ENCODE data around the gene MERTK.
"Not testable (repeated sequence)": the region's sequence is repeated elsewhere in the genome, so short reads cannot be mapped to it uniquely, and the experiment has no call there.

MERTK gene

DNA sequence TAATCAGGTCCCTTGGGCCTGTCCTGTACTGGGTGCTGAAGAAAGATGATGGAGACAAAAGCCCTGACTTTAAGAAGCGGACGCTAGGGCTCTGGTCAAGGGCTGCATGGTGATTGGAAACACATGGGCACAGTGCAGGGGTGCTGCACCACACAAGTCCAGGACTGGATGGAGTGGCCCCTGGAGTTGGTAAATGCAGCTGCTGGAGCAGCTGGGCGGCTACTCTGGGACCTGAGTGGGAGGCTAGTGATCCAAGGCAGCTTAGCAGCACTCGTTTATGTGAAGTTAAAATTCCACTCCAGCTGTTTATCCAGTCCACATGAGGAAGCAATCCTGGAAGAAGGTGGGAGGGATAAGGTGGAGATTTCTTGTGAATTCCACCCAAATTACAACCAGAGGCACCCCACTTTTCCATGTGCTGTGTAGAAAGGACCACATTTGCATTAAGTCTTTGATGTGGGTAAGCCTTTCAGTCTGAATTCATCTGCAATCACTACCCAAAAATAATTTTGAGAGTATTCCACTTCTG lies 24.9 kb downstream of the MERTK start:
- Histone ChIP-seq H3K4me3 (ENCODE audit: low read depth in 1 of 5, low read length in 5 of 5) (no peak overlapping the region), H3K27me3 (ENCODE audit: control insufficient read depth in 5 of 5, insufficient read depth in 4 of 5, low read length in 5 of 5) (no peaks in the 10 kb centered on the region), H3K27ac (ENCODE audit: low read depth, low read length) (no peak overlapping the region), H3K36me3 (ENCODE audit: control insufficient read depth in 5 of 5, insufficient read depth in 5 of 5, low read length in 5 of 5) (peaks cover 0 to 4% (median 0%) of the 10 kb centered on the region in 5 donors), H3K4me1 (ENCODE audit: control insufficient read depth in 5 of 5, insufficient read depth in 5 of 5, low read length in 5 of 5) (peaks cover 3 to 21% (median 14%) of the 10 kb centered on the region in 5 donors), H3K9me3 (ENCODE audit: control insufficient read depth in 5 of 5, low read length in 5 of 5) (no peaks in the 10 kb centered on the region), H3K9ac (ENCODE audit: low read length in 5 of 5) (no peak overlapping the region)

DNA sequence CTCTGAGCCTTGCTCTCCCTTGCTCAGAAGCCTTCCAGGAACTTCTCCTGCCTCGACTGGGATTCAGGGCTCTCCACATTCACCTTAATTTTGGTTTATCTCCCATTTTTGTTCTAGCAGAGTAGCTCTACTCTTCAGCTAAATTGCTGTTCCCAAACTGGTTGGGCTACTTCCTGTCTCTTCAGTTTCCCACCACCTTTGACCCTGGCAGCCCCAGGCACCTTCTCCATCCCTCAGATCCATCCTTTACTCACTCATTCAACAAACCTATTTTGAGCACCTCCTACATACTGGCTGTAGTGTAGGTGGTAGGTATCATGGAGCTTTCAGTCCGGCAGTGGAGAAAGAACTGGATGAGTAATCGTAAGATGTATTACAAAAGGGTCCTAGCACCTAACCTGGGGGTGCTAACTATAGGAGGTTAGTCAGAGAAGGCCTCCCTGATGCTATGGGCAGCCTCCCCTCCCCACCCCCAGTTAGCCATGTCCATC lies 26.3 kb downstream of the MERTK start:
- no peak overlapping the region for H3K4me3 ChIP-seq (ENCODE audit: low read depth in 1 of 5, low read length in 5 of 5)
- H3K9ac ChIP-seq (ENCODE audit: low read length in 5 of 5): no peak overlapping the region
- H3K36me3 ChIP-seq (ENCODE audit: control insufficient read depth in 5 of 5, insufficient read depth in 5 of 5, low read length in 5 of 5): peaks cover 0 to 4% (median 0%) of the 10 kb centered on the region in 5 donors
- H3K9me3 ChIP-seq (ENCODE audit: control insufficient read depth in 5 of 5, low read length in 5 of 5): no peaks in the 10 kb centered on the region
- no peak overlapping the region for H3K27ac ChIP-seq (ENCODE audit: low read depth, low read length)
- H3K27me3 ChIP-seq (ENCODE audit: control insufficient read depth in 5 of 5, insufficient read depth in 4 of 5, low read length in 5 of 5): no peaks in the 10 kb centered on the region
- peaks cover 3 to 15% (median 7%) of the 10 kb centered on the region in 5 donors for H3K4me1 ChIP-seq (ENCODE audit: control insufficient read depth in 5 of 5, insufficient read depth in 5 of 5, low read length in 5 of 5)

DNA sequence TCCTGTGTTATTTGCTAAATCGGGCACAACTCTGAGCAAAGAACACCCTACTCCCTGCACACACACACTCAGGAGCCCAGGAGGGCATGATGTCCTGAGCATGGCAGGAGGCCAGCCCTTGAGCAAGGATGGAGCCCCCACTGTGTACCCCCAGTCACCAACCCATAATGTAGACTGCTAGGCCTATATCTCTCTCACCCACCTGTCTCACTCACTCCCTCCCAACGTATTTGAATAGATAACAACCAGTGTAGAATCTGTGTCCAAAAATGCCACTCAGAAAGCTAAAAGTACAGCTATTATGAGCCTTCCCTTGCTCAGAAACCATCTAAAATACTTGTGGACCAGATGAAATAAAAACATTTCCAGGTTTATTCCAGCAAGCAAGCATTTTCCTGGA lies 29.3 kb downstream of the MERTK start:
- no peaks in the 10 kb centered on the region for H3K9me3 ChIP-seq (ENCODE audit: control insufficient read depth in 5 of 5, low read length in 5 of 5)
- H3K27me3 ChIP-seq (ENCODE audit: control insufficient read depth in 5 of 5, insufficient read depth in 4 of 5, low read length in 5 of 5): no peaks in the 10 kb centered on the region
- no peak overlapping the region for H3K4me3 ChIP-seq (ENCODE audit: low read depth in 1 of 5, low read length in 5 of 5)
- H3K9ac ChIP-seq (ENCODE audit: low read length in 5 of 5): no peak overlapping the region
- peaks cover 0 to 3% (median 0%) of the 10 kb centered on the region in 5 donors for H3K4me1 ChIP-seq (ENCODE audit: control insufficient read depth in 5 of 5, insufficient read depth in 5 of 5, low read length in 5 of 5)
- peaks cover 0 to 13% (median 0%) of the 10 kb centered on the region in 5 donors for H3K36me3 ChIP-seq (ENCODE audit: control insufficient read depth in 5 of 5, insufficient read depth in 5 of 5, low read length in 5 of 5)
- H3K27ac ChIP-seq (ENCODE audit: low read depth, low read length): no peak overlapping the region

DNA sequence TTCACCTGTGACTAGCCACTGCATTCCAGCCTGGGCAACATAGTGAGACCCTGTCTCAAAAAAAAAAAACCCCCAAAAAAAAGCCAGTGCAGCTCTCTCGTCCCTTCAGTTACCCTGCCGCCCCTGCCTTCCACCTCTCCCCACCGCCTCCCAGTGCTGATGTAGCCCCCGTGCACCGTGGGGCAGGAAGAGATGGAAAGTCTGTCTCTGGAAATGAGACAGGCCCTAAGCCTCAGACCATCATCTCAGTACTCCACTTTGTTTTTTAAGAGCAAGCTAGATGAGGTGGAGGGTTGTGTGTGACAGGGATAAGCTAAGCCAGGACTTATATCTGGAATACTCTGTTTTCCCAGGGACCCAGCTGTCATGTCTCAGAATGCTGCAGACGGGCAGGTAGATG lies 32.0 kb downstream of the MERTK start:
- no peaks in the 10 kb centered on the region for H3K27me3 ChIP-seq (ENCODE audit: control insufficient read depth in 5 of 5, insufficient read depth in 4 of 5, low read length in 5 of 5)
- no peak overlapping the region for H3K27ac ChIP-seq (ENCODE audit: low read depth, low read length)
- H3K36me3 ChIP-seq (ENCODE audit: control insufficient read depth in 5 of 5, insufficient read depth in 5 of 5, low read length in 5 of 5): peaks cover 0 to 9% (median 0%) of the 10 kb centered on the region in 5 donors
- H3K9ac ChIP-seq (ENCODE audit: low read length in 5 of 5): no peak overlapping the region
- H3K4me3 ChIP-seq (ENCODE audit: low read depth in 1 of 5, low read length in 5 of 5): no peak overlapping the region
- H3K9me3 ChIP-seq (ENCODE audit: control insufficient read depth in 5 of 5, low read length in 5 of 5): no peaks in the 10 kb centered on the region
- peaks cover 0 to 2% (median 0%) of the 10 kb centered on the region in 5 donors for H3K4me1 ChIP-seq (ENCODE audit: control insufficient read depth in 5 of 5, insufficient read depth in 5 of 5, low read length in 5 of 5)

DNA sequence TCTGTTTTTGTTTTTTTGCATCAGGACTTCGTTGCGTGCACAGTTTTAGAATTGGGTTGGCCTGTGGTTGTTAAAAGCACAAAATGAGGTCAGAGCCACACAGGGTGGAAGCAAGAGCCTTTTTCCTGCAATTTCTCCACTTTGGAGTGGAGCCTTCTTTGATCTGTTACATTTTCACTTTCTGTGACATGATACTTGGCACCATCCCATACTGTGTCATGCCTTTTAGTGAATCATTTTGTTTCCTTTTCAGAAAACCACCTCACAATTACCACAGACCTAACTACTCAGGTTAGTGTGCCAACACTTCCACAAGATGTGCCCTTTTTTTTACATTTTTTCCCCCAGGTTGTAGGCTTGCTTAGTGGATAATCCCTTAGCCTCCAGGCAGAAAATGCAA lies 32.5 kb downstream of the MERTK start:
- peaks cover 0 to 9% (median 0%) of the 10 kb centered on the region in 5 donors for H3K36me3 ChIP-seq (ENCODE audit: control insufficient read depth in 5 of 5, insufficient read depth in 5 of 5, low read length in 5 of 5)
- H3K4me3 ChIP-seq (ENCODE audit: low read depth in 1 of 5, low read length in 5 of 5): no peak overlapping the region
- no peak overlapping the region for H3K9ac ChIP-seq (ENCODE audit: low read length in 5 of 5)
- H3K9me3 ChIP-seq (ENCODE audit: control insufficient read depth in 5 of 5, low read length in 5 of 5): no peaks in the 10 kb centered on the region
- no peaks in the 10 kb centered on the region for H3K27me3 ChIP-seq (ENCODE audit: control insufficient read depth in 5 of 5, insufficient read depth in 4 of 5, low read length in 5 of 5)
- H3K4me1 ChIP-seq (ENCODE audit: control insufficient read depth in 5 of 5, insufficient read depth in 5 of 5, low read length in 5 of 5): peaks cover 0 to 2% (median 0%) of the 10 kb centered on the region in 5 donors
- no peak overlapping the region for H3K27ac ChIP-seq (ENCODE audit: low read depth, low read length)

DNA sequence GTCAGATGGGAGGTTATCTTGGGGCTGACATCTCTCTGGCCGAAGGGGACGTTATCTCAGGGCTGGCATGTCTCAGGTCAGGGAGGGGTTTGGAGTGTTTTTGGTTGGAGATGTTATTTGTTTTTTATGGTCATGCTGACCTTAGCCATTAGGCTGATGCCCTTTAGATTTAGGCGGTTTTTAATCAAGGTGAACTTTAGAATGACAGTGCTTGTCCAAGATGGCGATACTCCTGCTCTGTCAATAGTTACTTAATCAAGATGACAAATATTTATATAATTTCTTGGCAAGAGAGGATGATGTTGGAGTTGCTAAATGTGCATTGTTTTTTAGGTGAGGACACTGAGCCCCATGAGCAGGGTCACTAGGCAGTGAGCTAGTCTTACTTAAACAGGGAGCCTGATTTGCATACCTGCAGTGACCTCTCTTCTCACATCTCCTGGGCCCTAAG lies 34.5 kb downstream of the MERTK start:
- peaks cover 0 to 2% (median 0%) of the 10 kb centered on the region in 5 donors for H3K4me1 ChIP-seq (ENCODE audit: control insufficient read depth in 5 of 5, insufficient read depth in 5 of 5, low read length in 5 of 5)
- H3K36me3 ChIP-seq (ENCODE audit: control insufficient read depth in 5 of 5, insufficient read depth in 5 of 5, low read length in 5 of 5): peaks cover 0 to 9% (median 0%) of the 10 kb centered on the region in 5 donors
- H3K27me3 ChIP-seq (ENCODE audit: control insufficient read depth in 5 of 5, insufficient read depth in 4 of 5, low read length in 5 of 5): no peaks in the 10 kb centered on the region
- no peak overlapping the region for H3K4me3 ChIP-seq (ENCODE audit: low read depth in 1 of 5, low read length in 5 of 5)
- H3K27ac ChIP-seq (ENCODE audit: low read depth, low read length): no peak overlapping the region
- no peak overlapping the region for H3K9ac ChIP-seq (ENCODE audit: low read length in 5 of 5)
- H3K9me3 ChIP-seq (ENCODE audit: control insufficient read depth in 5 of 5, low read length in 5 of 5): no peaks in the 10 kb centered on the region

DNA sequence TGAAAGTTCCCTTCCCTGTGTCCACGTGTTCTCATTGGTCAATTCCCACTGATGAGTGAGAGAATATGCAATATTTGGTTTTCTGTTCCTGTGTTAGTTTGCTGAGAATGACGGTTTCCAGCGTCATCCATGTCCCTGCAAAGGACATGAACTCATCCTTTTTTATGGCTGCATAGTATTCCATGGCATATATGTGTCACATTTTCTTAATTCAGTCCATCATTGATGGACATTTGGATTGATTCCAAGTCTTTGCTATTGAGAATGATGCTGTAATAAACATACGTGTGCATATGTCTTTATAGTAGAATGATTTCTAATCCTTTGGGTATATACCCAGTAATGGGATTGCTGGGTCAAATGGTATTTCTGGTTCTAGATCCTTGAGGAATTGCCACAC lies 35.5 kb downstream of the MERTK start:
- H3K9ac ChIP-seq (ENCODE audit: low read length in 5 of 5); H3K4me1 ChIP-seq (ENCODE audit: control insufficient read depth in 5 of 5, insufficient read depth in 5 of 5, low read length in 5 of 5); H3K9me3 ChIP-seq (ENCODE audit: control insufficient read depth in 5 of 5, low read length in 5 of 5); H3K4me3 ChIP-seq (ENCODE audit: low read depth in 1 of 5, low read length in 5 of 5); H3K27ac ChIP-seq (ENCODE audit: low read depth, low read length); H3K27me3 ChIP-seq (ENCODE audit: control insufficient read depth in 5 of 5, insufficient read depth in 4 of 5, low read length in 5 of 5); H3K36me3 ChIP-seq (ENCODE audit: control insufficient read depth in 5 of 5, insufficient read depth in 5 of 5, low read length in 5 of 5): not testable (repeated sequence)

DNA sequence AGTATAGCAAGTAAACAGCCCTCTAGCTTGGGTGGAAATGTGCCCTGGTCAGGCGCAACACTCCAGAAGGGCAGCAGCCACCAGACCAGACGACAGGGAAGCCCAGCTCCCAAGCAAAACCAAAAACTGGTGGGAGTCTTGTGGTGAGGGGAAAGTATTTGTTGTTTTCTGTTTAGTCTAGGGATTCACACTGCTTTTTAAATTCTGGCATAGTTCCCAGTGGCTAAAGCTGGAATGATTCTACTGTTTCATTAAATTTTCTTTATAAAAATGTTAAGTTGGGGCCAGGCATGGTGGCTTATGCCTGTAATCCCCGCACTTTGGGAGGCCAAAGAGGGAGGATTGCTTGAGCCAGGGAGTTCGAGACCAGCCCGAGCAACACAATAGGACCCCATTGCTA lies 38.5 kb downstream of the MERTK start:
- no peak overlapping the region for H3K27ac ChIP-seq (ENCODE audit: low read depth, low read length)
- H3K27me3 ChIP-seq (ENCODE audit: control insufficient read depth in 5 of 5, insufficient read depth in 4 of 5, low read length in 5 of 5): no peaks in the 10 kb centered on the region

DNA sequence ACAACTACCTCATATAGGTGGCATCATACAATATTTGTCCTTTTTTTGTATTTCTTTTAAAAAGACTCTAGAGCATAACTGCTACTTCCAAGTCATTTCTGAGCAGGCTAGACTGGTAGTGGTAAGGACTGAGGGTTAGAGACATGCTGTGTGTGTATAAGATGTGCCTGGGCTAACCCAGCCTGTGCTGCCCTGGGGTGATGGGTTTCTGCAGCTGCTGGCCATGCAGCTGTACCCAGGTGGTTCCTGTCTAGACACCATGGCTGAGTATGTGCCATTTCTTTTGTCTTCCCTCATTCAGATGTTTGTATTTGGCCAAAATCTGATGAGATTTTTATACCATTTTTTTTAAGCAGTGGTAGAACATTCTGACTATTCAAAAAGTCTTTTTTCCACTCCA lies 40.0 kb downstream of the MERTK start:
- no peak overlapping the region for H3K9ac ChIP-seq (ENCODE audit: low read length in 5 of 5)
- H3K9me3 ChIP-seq (ENCODE audit: control insufficient read depth in 5 of 5, low read length in 5 of 5): no peaks in the 10 kb centered on the region
- no peaks in the 10 kb centered on the region for H3K4me1 ChIP-seq (ENCODE audit: control insufficient read depth in 5 of 5, insufficient read depth in 5 of 5, low read length in 5 of 5)
- no peak overlapping the region for H3K4me3 ChIP-seq (ENCODE audit: low read depth in 1 of 5, low read length in 5 of 5)
- H3K36me3 ChIP-seq (ENCODE audit: control insufficient read depth in 5 of 5, insufficient read depth in 5 of 5, low read length in 5 of 5): no peaks in the 10 kb centered on the region
- no peaks in the 10 kb centered on the region for H3K27me3 ChIP-seq (ENCODE audit: control insufficient read depth in 5 of 5, insufficient read depth in 4 of 5, low read length in 5 of 5)
- H3K27ac ChIP-seq (ENCODE audit: low read depth, low read length): no peak overlapping the region

More for the DNA sequence above, 38.5 kb downstream of the MERTK start:
- H3K36me3 ChIP-seq (ENCODE audit: control insufficient read depth in 5 of 5, insufficient read depth in 5 of 5, low read length in 5 of 5): no peaks in the 10 kb centered on the region
- H3K4me3 ChIP-seq (ENCODE audit: low read depth in 1 of 5, low read length in 5 of 5): no peak overlapping the region
- H3K9ac ChIP-seq (ENCODE audit: low read length in 5 of 5): no peak overlapping the region
- no peaks in the 10 kb centered on the region for H3K9me3 ChIP-seq (ENCODE audit: control insufficient read depth in 5 of 5, low read length in 5 of 5)
- H3K4me1 ChIP-seq (ENCODE audit: control insufficient read depth in 5 of 5, insufficient read depth in 5 of 5, low read length in 5 of 5): no peaks in the 10 kb centered on the region

DNA sequence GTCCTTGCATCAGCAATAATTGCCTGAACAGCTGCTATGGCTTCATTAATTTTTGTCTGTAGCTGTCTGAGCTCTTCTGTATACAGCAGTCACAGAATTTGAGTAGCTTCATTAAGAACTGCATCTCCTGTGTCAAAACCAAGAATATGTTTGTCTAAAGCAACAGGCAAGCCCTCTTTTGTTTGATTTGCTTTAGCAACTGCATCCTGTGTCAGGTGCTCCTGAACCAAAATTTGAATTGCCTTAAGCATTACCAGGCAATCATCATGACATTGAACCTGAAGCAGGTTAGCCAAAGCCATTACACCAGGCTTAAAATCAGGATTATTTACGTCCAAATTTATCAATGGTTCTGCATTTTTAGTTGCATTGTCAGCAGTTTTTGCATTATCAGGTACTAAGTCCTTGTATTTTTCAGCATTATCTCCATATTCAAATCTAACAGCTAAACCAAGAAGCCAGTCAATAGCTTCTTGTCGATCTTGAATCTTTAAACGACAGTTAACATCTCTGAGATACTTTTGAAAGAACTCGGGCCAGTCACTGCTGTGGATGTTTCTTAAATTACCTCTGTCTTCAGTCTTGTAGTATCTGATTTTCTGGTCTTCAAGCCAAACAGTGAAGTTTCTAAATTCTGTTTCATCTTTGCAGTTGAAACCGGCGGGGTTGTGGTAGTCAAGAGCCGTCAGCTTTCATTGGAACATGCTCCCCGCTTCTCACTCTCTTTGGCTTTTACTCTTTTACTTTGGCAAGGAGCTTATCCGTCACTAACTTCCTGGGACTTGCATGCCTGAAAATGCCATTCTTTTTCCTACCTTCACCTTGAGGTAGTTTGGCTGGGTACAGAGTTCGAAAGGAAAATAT lies 42.2 kb downstream of the MERTK start:
- Histone ChIP-seq H3K27ac (ENCODE audit: low read depth, low read length) (no peak overlapping the region), H3K9me3 (ENCODE audit: control insufficient read depth in 5 of 5, low read length in 5 of 5) (no peaks in the 10 kb centered on the region), H3K4me1 (ENCODE audit: control insufficient read depth in 5 of 5, insufficient read depth in 5 of 5, low read length in 5 of 5) (no peaks in the 10 kb centered on the region), H3K36me3 (ENCODE audit: control insufficient read depth in 5 of 5, insufficient read depth in 5 of 5, low read length in 5 of 5) (peaks cover 0 to 4% (median 0%) of the 10 kb centered on the region in 5 donors), H3K9ac (ENCODE audit: low read length in 5 of 5) (no peak overlapping the region), H3K4me3 (ENCODE audit: low read depth in 1 of 5, low read length in 5 of 5) (no peak overlapping the region), H3K27me3 (ENCODE audit: control insufficient read depth in 5 of 5, insufficient read depth in 4 of 5, low read length in 5 of 5) (no peaks in the 10 kb centered on the region)
